Subcutaneous abdominal adipose tissue (tissue), 5 donors: ENCODE data around the gene NID1.

Experiments used
- H3K27ac ChIP-seq: one replicate; pipeline ENCODE4 v1.7.0; 2013; ENCODE audit warnings: low read depth, mild to moderate bottlenecking, inconsistent platforms, low read length, moderate library complexity
- H3K27me3 ChIP-seq, 5 donors: one replicate each; pipeline ENCODE4 v1.7.0; 2013; ENCODE audit warnings: low read length in 5 of 5, inconsistent platforms in 1 of 5; ENCODE audit not compliant: control insufficient read depth in 5 of 5, insufficient read depth in 4 of 5
- H3K36me3 ChIP-seq, 5 donors: one replicate each; pipeline ENCODE4 v1.7.0; 2013; ENCODE audit warnings: low read length in 5 of 5; ENCODE audit not compliant: control insufficient read depth in 5 of 5, insufficient read depth in 5 of 5
- H3K4me1 ChIP-seq, 5 donors: one replicate each; pipeline ENCODE4 v1.7.0; 2013; ENCODE audit warnings: low read length in 5 of 5, mild to moderate bottlenecking in 3 of 5, moderate library complexity in 1 of 5; ENCODE audit not compliant: control insufficient read depth in 5 of 5, insufficient read depth in 5 of 5
- H3K4me3 ChIP-seq, 5 donors: one replicate each; pipeline ENCODE4 v1.7.0; 2013; ENCODE audit warnings: low read length in 5 of 5, low read depth in 1 of 5
- H3K9ac ChIP-seq, 5 donors: one replicate each; pipeline ENCODE4 v1.7.0; 2013; ENCODE audit warnings: low read length in 5 of 5, mild to moderate bottlenecking in 4 of 5, moderate library complexity in 3 of 5
- H3K9me3 ChIP-seq, 5 donors: one replicate each; pipeline ENCODE4 v1.7.0; 2013; ENCODE audit warnings: low read length in 5 of 5; ENCODE audit not compliant: control insufficient read depth in 5 of 5
- donor health status: healthy.
- donor health status: healthy.
- donor health status: healthy.
- donor health status: healthy.
- donor health status: healthy.

NID1 gene

DNA sequence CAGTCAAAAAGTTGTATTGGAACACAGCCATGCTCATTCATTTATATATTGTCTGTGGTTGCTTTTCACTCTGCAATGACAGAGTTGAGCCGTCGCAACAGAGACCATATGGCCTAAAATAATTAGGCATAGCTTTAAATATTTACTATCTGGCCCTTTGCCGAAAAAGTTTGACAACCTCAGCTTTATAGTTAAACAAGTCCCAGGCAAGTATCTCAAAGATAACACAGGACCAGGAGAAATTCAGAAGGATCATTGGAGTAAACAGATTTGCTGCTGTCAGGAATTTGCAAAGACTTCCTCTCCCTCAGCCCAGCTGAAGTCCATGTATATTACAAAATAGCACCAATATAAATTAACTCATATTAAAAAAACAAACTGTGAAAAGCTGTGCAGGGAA lies 34.4 kb downstream of the NID1 start:
- peaks cover 14 to 69% (median 63%) of the 10 kb centered on the region in 5 donors for H3K36me3 ChIP-seq
- no peak overlapping the region for H3K4me3 ChIP-seq
- no peaks in the 10 kb centered on the region for H3K9me3 ChIP-seq
- peaks cover 0 to 1% (median 0%) of the 10 kb centered on the region in 5 donors for H3K4me1 ChIP-seq
- no peaks in the 10 kb centered on the region for H3K27me3 ChIP-seq
- no peak overlapping the region for H3K9ac ChIP-seq
- H3K27ac ChIP-seq, result no peak overlapping the region

DNA sequence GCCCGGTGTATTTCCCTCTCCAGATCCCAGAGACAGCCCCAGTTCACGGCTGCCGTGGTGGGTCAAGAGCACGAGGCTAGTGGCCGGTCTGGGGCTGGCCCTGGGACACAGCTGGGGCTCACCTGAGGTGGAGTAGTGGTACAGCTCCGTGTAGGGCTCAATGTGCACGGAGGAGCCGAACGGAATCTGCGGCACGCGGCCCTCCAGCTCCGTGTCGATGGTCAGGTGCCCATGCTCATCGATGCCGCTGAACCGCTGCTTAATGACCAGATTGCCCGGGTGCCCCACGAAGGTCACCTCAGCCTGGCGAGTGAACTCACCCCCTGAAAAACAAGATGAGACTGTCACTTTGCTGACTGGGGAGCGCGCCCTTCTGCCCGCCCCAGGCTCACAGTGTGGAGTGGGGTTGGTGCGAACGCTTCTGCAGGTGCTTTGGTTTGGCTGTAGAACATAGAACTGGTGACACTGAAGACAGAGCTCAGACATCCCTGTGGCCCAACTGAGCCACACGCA lies 35.4 kb downstream of the NID1 start:
- H3K4me3 ChIP-seq, result no peak overlapping the region
- no peak overlapping the region for H3K9ac ChIP-seq
- no peaks in the 10 kb centered on the region for H3K27me3 ChIP-seq
- H3K36me3 ChIP-seq, result peaks cover 17 to 76% (median 70%) of the 10 kb centered on the region in 5 donors
- H3K27ac ChIP-seq, result no peak overlapping the region
- H3K9me3 ChIP-seq, result no peaks in the 10 kb centered on the region
- no peaks in the 10 kb centered on the region for H3K4me1 ChIP-seq

DNA sequence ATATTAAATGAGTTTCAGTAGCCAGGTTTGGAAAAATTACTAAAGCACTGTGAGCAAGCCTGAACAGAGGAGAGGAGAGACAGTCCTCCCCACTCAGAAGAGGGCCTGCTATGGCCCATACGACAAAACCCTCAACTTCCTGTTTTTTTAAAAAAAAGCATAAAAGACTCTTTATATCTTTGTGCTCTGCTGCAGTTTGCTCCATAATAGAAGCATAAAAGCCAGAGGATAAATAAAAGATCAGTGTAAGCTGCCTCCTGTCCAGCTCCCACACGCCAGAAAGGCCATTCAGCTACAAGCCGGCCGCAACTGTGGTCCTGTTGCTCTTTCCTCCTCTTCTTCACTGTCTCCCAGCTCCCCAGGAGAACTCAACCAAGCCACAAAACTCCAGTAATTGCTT lies 37.8 kb downstream of the NID1 start:
- Histone ChIP-seq H3K9me3 (no peaks in the 10 kb centered on the region), H3K9ac (no peak overlapping the region), H3K27ac (no peak overlapping the region), H3K36me3 (peaks cover 28 to 88% (median 78%) of the 10 kb centered on the region in 5 donors), H3K4me3 (no peak overlapping the region), H3K4me1 (peaks cover 0 to 2% (median 0%) of the 10 kb centered on the region in 5 donors), H3K27me3 (no peaks in the 10 kb centered on the region)

DNA sequence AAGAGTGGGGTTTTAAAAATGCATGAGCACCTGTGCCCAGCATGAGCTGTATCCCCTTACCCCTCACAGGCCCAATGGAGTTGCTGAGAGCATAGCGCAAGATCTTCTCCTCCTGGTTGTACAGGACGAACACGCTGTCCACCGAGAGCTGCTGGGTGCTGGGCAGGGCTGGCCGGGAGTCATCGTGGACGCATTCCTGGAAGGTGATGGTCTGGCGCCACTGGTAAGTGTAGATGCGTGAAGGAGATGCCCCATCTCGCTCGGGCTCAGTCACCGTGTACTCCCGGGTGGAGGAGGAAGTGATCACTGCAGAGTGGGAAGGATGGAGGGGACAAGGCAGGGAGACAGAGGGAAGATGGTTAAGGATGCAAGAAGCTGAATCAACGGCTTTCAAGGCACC lies 39.1 kb downstream of the NID1 start:
- Histone ChIP-seq H3K4me3 (no peak overlapping the region), H3K9me3 (no peaks in the 10 kb centered on the region), H3K27me3 (no peaks in the 10 kb centered on the region), H3K36me3 (peaks cover 23 to 86% (median 74%) of the 10 kb centered on the region in 5 donors), H3K4me1 (peaks cover 4 to 14% (median 11%) of the 10 kb centered on the region in 5 donors), H3K27ac (no peak overlapping the region), H3K9ac (no peak overlapping the region)

DNA sequence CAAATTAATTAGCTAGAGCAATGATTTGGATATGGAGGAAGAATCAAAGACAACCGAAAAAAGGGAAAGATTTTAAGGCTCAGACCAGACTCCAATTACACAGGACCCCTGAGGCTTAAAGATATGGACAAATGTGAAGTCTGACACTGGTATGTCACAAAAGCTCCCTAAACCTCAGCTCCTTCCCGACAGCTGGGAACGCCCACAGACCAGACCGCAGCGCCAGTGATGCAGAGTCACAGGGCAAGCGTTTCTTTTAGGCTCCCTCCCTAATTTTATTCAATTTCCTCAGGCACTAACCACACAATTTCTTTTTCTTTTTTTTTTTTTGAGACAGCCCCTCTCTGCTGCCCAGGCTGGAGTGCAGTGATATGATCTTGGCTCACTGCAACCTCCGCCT lies 40.2 kb downstream of the NID1 start:
- peaks cover 20 to 83% (median 68%) of the 10 kb centered on the region in 5 donors for H3K36me3 ChIP-seq
- no peak overlapping the region for H3K27ac ChIP-seq
- no peak overlapping the region for H3K4me3 ChIP-seq
- H3K4me1 ChIP-seq, result peaks cover 8 to 24% (median 21%) of the 10 kb centered on the region in 5 donors
- no peaks in the 10 kb centered on the region for H3K9me3 ChIP-seq
- H3K27me3 ChIP-seq, result no peaks in the 10 kb centered on the region
- no peak overlapping the region for H3K9ac ChIP-seq

DNA sequence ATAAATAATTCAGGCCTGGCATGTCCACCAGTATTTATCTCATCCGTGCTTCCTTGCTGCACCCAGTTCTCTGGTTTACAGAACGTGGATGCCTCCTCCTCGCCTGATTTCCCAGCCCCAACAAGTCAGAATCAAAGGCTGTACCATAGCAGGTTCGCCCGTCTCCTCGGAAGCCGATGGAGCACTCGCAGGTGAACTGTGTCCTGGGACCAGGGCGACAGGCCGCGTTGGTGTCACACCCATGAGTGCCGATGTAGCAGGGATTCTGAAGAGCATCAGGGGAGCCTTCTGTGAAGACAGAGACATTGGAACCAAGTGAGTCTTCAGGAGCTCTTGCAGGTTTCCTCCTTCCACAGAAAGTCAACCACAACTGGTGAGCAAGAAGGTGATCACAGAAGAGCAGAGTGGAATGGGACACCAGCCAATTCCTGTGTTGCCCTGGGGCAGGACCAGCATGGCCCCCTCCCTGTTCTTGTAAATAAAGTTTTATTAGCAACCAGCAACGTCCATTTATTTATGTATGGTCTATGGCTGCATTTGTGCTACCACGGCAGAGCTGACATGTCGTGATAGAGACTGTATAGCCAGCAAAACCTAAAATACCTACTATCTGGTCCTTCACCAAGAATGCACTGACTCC lies 40.8 kb downstream of the NID1 start:
- H3K4me3 ChIP-seq, result no peak overlapping the region
- H3K9me3 ChIP-seq, result no peaks in the 10 kb centered on the region
- H3K9ac ChIP-seq, result no peak overlapping the region
- no peak overlapping the region for H3K27ac ChIP-seq
- peaks cover 20 to 77% (median 63%) of the 10 kb centered on the region in 5 donors for H3K36me3 ChIP-seq
- H3K27me3 ChIP-seq, result no peaks in the 10 kb centered on the region
- H3K4me1 ChIP-seq, result peaks cover 12 to 30% (median 27%) of the 10 kb centered on the region in 5 donors

DNA sequence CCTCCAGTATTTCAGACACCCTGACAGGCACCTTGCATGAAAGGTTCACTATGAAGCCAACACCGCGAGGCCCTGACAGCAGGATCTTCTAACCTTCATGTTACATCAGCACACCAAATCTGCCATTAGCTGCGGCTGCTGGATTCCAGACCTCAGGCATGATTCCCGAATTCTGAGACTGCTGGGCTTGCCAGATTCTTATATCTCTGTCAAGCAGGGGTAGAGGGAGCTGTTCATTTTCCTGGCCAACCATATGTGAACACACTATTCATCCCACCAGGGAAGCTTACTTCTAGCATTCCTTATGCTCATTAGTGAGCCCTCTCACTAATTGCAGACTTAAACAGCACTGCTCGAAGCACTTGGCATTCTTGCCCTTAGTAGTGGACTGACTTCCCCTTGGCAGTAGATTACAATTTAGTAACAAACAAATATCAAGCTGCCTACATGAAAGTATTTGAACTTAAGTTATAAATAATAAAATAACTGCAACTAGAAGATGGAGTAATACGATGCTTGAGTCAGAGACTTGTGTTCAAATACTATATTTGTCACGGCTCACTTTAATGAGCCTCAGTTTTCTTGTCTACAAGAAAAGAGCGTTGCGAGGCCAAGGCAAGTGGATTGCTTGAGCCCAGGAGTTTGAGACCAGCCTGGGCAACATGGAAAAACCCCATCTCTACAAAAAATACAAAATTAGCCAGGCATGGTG lies 43.3 kb downstream of the NID1 start:
- H3K36me3 ChIP-seq, result peaks cover 20 to 63% (median 51%) of the 10 kb centered on the region in 5 donors
- H3K4me1 ChIP-seq, result peaks cover 18 to 38% (median 35%) of the 10 kb centered on the region in 5 donors
- H3K9ac ChIP-seq, result peak overlapping the region in 1 of 5 donors; percentile 8
- H3K27ac ChIP-seq, result peak overlapping the region; percentile 85
- H3K4me3 ChIP-seq, result no peak overlapping the region
- no peaks in the 10 kb centered on the region for H3K9me3 ChIP-seq
- no peaks in the 10 kb centered on the region for H3K27me3 ChIP-seq

DNA sequence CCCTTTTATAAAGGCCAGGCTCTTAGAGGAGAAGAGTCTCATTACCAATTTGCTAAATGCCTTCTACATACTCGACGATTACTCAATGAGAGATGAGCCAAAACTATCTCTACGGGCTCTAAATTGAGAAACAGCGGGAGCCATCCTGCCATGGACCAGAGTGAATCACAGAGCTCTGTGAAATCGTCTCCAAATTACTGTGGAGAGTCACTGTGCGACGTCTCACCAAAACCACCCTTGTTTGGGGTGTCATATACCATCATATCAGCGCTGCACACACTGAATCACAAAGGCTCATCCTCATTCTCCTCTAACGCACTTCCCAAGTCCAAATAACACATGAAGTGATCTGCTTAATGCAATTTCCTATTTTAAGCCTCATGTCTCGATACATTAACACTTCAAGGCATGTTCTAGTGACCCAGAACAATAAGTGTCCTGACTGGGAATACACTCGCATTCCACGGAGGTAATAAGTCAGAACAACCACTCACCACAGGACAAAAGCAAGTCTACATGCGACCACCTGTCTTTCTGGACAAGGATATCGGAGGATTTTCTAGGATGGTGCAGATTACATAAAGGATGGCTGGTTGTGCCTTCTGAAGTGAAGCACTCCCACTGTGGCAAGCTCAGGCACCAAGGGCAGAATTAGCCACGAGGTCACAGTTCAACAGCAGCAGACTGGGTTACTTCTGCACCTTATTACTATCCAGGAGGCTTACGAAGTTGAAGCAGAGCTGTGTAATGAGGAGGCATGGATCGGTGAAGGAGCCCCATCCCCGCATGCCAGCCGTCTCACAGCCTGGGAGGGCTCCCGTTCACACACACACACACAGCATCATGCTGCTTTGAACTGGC lies 44.3 kb downstream of the NID1 start:
- Histone ChIP-seq H3K27me3 (no peaks in the 10 kb centered on the region), H3K27ac (peak overlapping the region; percentile 85), H3K4me3 (no peak overlapping the region), H3K9ac (peak overlapping the region in 1 of 5 donors; percentile 8), H3K9me3 (no peaks in the 10 kb centered on the region), H3K36me3 (peaks cover 15 to 60% (median 51%) of the 10 kb centered on the region in 5 donors), H3K4me1 (peaks cover 18 to 47% (median 35%) of the 10 kb centered on the region in 5 donors)

DNA sequence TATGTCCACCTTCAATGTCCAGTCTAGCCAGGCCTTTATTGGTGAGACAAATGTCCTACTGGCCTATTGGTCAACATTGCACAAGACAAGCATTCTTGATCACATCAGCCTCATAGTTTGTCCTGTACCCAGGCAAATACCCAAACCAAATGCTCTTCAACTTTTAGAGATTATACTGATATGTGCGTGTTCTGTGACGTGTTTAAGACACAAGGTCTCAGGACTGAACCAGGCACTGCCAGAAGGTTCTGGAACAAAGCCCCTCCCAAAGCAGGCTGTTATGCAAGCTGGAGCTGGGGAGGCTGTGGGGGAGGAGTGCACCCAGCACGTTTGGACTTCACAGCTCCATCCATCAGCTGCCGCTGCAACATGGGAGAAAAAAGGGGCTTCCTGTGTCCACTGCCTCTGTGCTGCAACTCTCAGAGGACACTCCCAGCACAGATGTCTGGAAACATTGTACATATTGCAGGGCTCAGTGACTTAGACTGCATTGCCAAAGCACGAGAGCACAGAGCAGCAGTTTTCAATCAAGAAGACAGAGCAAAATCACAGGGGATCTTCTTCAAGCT lies 45.9 kb downstream of the NID1 start:
- H3K9me3 ChIP-seq, result no peaks in the 10 kb centered on the region
- H3K27ac ChIP-seq, result peak overlapping the region; percentile 85
- peak overlapping the region in 1 of 5 donors; percentile 20 for H3K9ac ChIP-seq
- H3K4me1 ChIP-seq, result peaks cover 18 to 52% (median 39%) of the 10 kb centered on the region in 5 donors
- H3K4me3 ChIP-seq, result no peak overlapping the region
- no peaks in the 10 kb centered on the region for H3K27me3 ChIP-seq
- peaks cover 9 to 59% (median 41%) of the 10 kb centered on the region in 5 donors for H3K36me3 ChIP-seq
